Inferior parietal cortex (tissue), 1 donor: ENCODE results near the gene N4BP2L1.

Source experiments
- DNase-seq: peaks from one replicate; pipeline ENCODE4 v3.0.0-alpha.2; 2016; ENCODE audit errors: extremely low spot score

Gene N4BP2L1

GRCh38 chr13:32427852-32428580 is at the start of gene N4BP2L1:
N4BP2L1 (minus strand) TSS chr13:32428130; CDS start chr13:32428082, 48 bp downstream.
- DNase-seq: peak; percentile 74

GRCh38 chr13:32476892-32477291 is 49.0 kb upstream of the N4BP2L1 start:
- no peak for DNase-seq

- no peak for DNase-seq
Observed at GRCh38 chr13:32476021-32476731, 48.2 kb upstream of the N4BP2L1 start.

- no peak for DNase-seq
Observed at GRCh38 chr13:32474999-32475792, 47.3 kb upstream of the N4BP2L1 start.

- no peak for DNase-seq
Observed at GRCh38 chr13:32473650-32474049, 45.7 kb upstream of the N4BP2L1 start.

- DNase-seq: no peak
Observed at GRCh38 chr13:32472194-32472621, 44.3 kb upstream of the N4BP2L1 start.

GRCh38 chr13:32471187-32471922 is 43.4 kb upstream of the N4BP2L1 start:
- peak; percentile 61 for DNase-seq

- DNase-seq: no peak
Observed at GRCh38 chr13:32468502-32469142, 40.7 kb upstream of the N4BP2L1 start.

GRCh38 chr13:32456591-32456990 is 28.7 kb upstream of the N4BP2L1 start:
- DNase-seq: no peak

- DNase-seq: no peak
Observed at GRCh38 chr13:32455594-32455903, 27.6 kb upstream of the N4BP2L1 start.

- DNase-seq: no peak
Observed at GRCh38 chr13:32454886-32455593, 27.1 kb upstream of the N4BP2L1 start.

GRCh38 chr13:32453981-32454380 is 26.1 kb upstream of the N4BP2L1 start:
- DNase-seq: no peak

GRCh38 chr13:32448972-32449371 is 21.0 kb upstream of the N4BP2L1 start:
- no peak for DNase-seq

GRCh38 chr13:32447894-32448623 is 20.1 kb upstream of the N4BP2L1 start:
- DNase-seq: no peak

- DNase-seq: no peak
Observed at GRCh38 chr13:32446773-32447465, 19.0 kb upstream of the N4BP2L1 start.

- no peak for DNase-seq
Observed at GRCh38 chr13:32446220-32446619, 18.3 kb upstream of the N4BP2L1 start.

GRCh38 chr13:32445461-32445860 is 17.5 kb upstream of the N4BP2L1 start:
- no peak for DNase-seq

- DNase-seq: no peak
Observed at GRCh38 chr13:32443111-32443510, 15.2 kb upstream of the N4BP2L1 start.

- DNase-seq: no peak
Observed at GRCh38 chr13:32438871-32439270, 10.9 kb upstream of the N4BP2L1 start.
